ENCODE measurements around the gene EMILIN3. TPM values are rescaled to one million over a fixed set of nuclear protein-coding genes. Genes with fewer than 3 reads are reported as not detected.
A peak's percentile ranks its signal among the peaks of the same experiment; 100 is the strongest.

EMILIN3 gene
- total and polyA plus RNA-seq, 5 donors from 2014 or later, result not detected

- Histone ChIP-seq H3K9me3 (ENCODE audit: control insufficient read depth in 2 of 2, low read length in 2 of 2) (no peaks in the 10 kb centered on the region), H3K4me1 (ENCODE audit: control insufficient read depth, insufficient read depth, low read length, poor library complexity, severe bottlenecking) (peaks cover 10% of the 10 kb centered on the region), H3K27ac (ENCODE audit: insufficient read depth, low read length, poor library complexity, severe bottlenecking) (no peak overlapping the region), H3K4me3 (ENCODE audit: low read depth, low read length) (no peak overlapping the region), H3K27me3 (ENCODE audit: control insufficient read depth, insufficient read depth, low read length) (no peaks in the 10 kb centered on the region), H3K36me3 (ENCODE audit: control insufficient read depth, insufficient read depth, low read length) (peaks cover 89% of the 10 kb centered on the region)
- Mint-ChIP-seq H3K27ac (peak overlapping the region in 1 of 3 donors; percentile 54), H3K27me3 (no peaks in the 10 kb centered on the region), H3K4me1 (peaks cover 0 to 13% (median 5%) of the 10 kb centered on the region in 4 donors), H3K4me3 (no peak overlapping the region), H3K36me3 (peaks cover 66% of the 10 kb centered on the region), H3K9me3 (no peaks in the 10 kb centered on the region)
- DNase-seq, result no peak
- ATAC-seq (ENCODE audit: low read depth in 2 of 2), result peak in 1 of 2 donors; percentile 25
Observed at GRCh38 chr20:41407607-41408006, 41.0 kb upstream of the EMILIN3 start.

DNA sequence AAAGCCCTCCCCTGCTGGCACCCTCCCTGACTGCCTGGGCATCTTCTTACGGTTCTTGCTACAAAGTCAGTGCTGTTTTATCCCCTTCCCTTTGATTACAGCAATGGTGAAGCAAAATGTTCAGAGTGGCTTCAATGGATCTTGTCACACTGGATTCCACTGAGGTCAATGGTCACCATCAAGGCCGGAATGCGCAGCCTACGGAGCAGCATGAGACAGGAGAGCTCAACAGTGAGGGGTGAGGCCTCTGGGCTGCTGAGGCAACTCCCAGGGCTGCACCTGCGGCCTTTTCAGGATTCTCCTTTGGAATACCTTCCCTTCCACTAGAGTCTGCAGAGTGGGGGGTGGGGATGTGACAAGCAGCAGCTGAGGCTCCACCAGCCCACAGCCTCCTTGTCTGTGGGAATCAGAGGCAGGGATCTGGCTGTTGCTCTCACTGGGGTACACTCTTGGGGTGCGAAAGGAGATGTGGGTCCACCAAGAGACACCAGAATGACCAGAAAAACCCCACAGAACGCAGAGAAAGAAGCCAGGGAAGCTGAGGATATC, 40.4 kb upstream of the EMILIN3 start:
- Histone ChIP-seq H3K27me3 (ENCODE audit: control insufficient read depth, insufficient read depth, low read length) (no peaks in the 10 kb centered on the region), H3K4me1 (ENCODE audit: control insufficient read depth, insufficient read depth, low read length, poor library complexity, severe bottlenecking) (peaks cover 10% of the 10 kb centered on the region), H3K9me3 (ENCODE audit: control insufficient read depth in 2 of 2, low read length in 2 of 2) (no peaks in the 10 kb centered on the region), H3K4me3 (ENCODE audit: low read depth, low read length) (no peak overlapping the region), H3K27ac (ENCODE audit: insufficient read depth, low read length, poor library complexity, severe bottlenecking) (no peak overlapping the region), H3K36me3 (ENCODE audit: control insufficient read depth, insufficient read depth, low read length) (peaks cover 82% of the 10 kb centered on the region)
- Mint-ChIP-seq H3K4me3 (no peak overlapping the region), H3K27me3 (no peaks in the 10 kb centered on the region), H3K4me1 (peaks cover 0 to 13% (median 5%) of the 10 kb centered on the region in 4 donors), H3K36me3 (peaks cover 63% of the 10 kb centered on the region), H3K9me3 (no peaks in the 10 kb centered on the region), H3K27ac (peak overlapping the region in 1 of 3 donors; percentile 14)
- DNase-seq (no peak), ATAC-seq (ENCODE audit: low read depth in 2 of 2) (no peak)

DNA sequence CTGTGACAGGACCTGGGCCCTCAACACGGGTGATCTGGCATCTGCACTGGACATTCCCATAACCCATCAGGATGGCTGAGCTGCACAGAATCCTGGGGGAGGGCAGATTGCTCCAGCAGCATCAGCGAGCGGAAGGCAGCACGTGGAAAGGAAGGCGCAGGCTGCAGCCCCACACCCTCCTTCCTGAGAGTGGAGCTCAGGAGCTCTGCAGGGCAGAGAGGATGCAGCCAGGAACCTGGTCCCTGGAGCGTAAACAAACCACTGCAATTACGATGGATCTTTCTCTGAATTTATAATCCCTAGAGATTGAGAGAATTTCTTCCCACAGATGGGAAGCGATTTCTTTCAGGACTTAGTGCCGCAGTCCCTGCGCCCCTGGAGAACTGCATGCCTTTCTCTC, 39.7 kb upstream of the EMILIN3 start:
- Mint-ChIP-seq H3K9me3 (no peaks in the 10 kb centered on the region), H3K4me3 (no peak overlapping the region), H3K36me3 (peaks cover 61% of the 10 kb centered on the region), H3K27me3 (no peaks in the 10 kb centered on the region), H3K27ac (no peak overlapping the region), H3K4me1 (peaks cover 0 to 13% (median 5%) of the 10 kb centered on the region in 4 donors)
- Histone ChIP-seq H3K9me3 (ENCODE audit: control insufficient read depth in 2 of 2, low read length in 2 of 2) (no peaks in the 10 kb centered on the region), H3K4me3 (ENCODE audit: low read depth, low read length) (no peak overlapping the region), H3K4me1 (ENCODE audit: control insufficient read depth, insufficient read depth, low read length, poor library complexity, severe bottlenecking) (peaks cover 10% of the 10 kb centered on the region), H3K36me3 (ENCODE audit: control insufficient read depth, insufficient read depth, low read length) (peaks cover 76% of the 10 kb centered on the region), H3K27ac (ENCODE audit: insufficient read depth, low read length, poor library complexity, severe bottlenecking) (no peak overlapping the region), H3K27me3 (ENCODE audit: control insufficient read depth, insufficient read depth, low read length) (no peaks in the 10 kb centered on the region)
- ATAC-seq (ENCODE audit: low read depth in 2 of 2), result no peak
- DNase-seq, result no peak

- H3K36me3 ChIP-seq (ENCODE audit: control insufficient read depth, insufficient read depth, low read length), result peaks cover 68% of the 10 kb centered on the region
- DNase-seq (no peak), ATAC-seq (ENCODE audit: low read depth in 2 of 2) (no peak)
- peaks cover 0 to 13% (median 4%) of the 10 kb centered on the region in 4 donors for H3K4me1 Mint-ChIP-seq
- no peak overlapping the region for H3K4me3 ChIP-seq (ENCODE audit: low read depth, low read length)
- H3K4me3 Mint-ChIP-seq, result no peak overlapping the region
- no peak overlapping the region for H3K27ac ChIP-seq (ENCODE audit: insufficient read depth, low read length, poor library complexity, severe bottlenecking)
- peaks cover 52% of the 10 kb centered on the region for H3K36me3 Mint-ChIP-seq
- H3K4me1 ChIP-seq (ENCODE audit: control insufficient read depth, insufficient read depth, low read length, poor library complexity, severe bottlenecking), result peaks cover 10% of the 10 kb centered on the region
- no peaks in the 10 kb centered on the region for H3K9me3 Mint-ChIP-seq
- no peak overlapping the region for H3K27ac Mint-ChIP-seq
- H3K27me3 Mint-ChIP-seq, result no peaks in the 10 kb centered on the region
- H3K27me3 ChIP-seq (ENCODE audit: control insufficient read depth, insufficient read depth, low read length), result no peaks in the 10 kb centered on the region
- no peaks in the 10 kb centered on the region for H3K9me3 ChIP-seq (ENCODE audit: control insufficient read depth in 2 of 2, low read length in 2 of 2)
Observed at GRCh38 chr20:41405436-41405835, 38.8 kb upstream of the EMILIN3 start.

DNA sequence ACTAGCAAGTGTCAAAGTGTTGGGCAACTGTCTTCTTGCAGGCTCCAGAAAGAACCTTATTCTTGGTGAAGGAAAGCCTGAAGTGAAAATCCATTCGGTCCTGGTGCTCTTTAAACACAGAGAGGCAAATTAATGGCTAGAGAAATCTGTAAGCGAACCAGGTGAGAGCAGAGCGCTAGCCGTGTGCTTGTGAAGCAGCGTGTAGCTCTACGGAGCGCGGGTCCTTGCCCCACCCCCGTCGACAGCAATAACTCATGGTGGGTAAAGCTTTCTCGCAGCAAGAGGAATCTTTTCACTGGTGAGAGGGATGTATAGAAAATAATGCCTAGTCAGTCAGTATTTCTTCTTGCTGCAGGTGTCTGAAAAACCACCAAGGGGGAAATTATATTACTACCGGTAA, 37.0 kb upstream of the EMILIN3 start:
- H3K9me3 Mint-ChIP-seq, result no peaks in the 10 kb centered on the region
- ATAC-seq (ENCODE audit: low read depth in 2 of 2), result no peak
- H3K36me3 ChIP-seq (ENCODE audit: control insufficient read depth, insufficient read depth, low read length), result peaks cover 53% of the 10 kb centered on the region
- H3K27ac ChIP-seq (ENCODE audit: insufficient read depth, low read length, poor library complexity, severe bottlenecking), result no peak overlapping the region
- peaks cover 0 to 4% (median 1%) of the 10 kb centered on the region in 4 donors for H3K4me1 Mint-ChIP-seq
- H3K27me3 ChIP-seq (ENCODE audit: control insufficient read depth, insufficient read depth, low read length), result no peaks in the 10 kb centered on the region
- DNase-seq, result no peak
- H3K9me3 ChIP-seq (ENCODE audit: control insufficient read depth in 2 of 2, low read length in 2 of 2), result no peaks in the 10 kb centered on the region
- H3K36me3 Mint-ChIP-seq, result peaks cover 41% of the 10 kb centered on the region
- H3K27me3 Mint-ChIP-seq, result no peaks in the 10 kb centered on the region
- peaks cover 5% of the 10 kb centered on the region for H3K4me1 ChIP-seq (ENCODE audit: control insufficient read depth, insufficient read depth, low read length, poor library complexity, severe bottlenecking)
- no peak overlapping the region for H3K4me3 Mint-ChIP-seq
- H3K4me3 ChIP-seq (ENCODE audit: low read depth, low read length), result no peak overlapping the region
- no peak overlapping the region for H3K27ac Mint-ChIP-seq

GRCh38 chr20:41398408-41398807, 31.8 kb upstream of the EMILIN3 start:
- no peak overlapping the region for H3K27ac ChIP-seq (ENCODE audit: insufficient read depth, low read length, poor library complexity, severe bottlenecking)
- no peaks in the 10 kb centered on the region for H3K9me3 ChIP-seq (ENCODE audit: control insufficient read depth in 2 of 2, low read length in 2 of 2)
- H3K4me3 ChIP-seq (ENCODE audit: low read depth, low read length), result no peak overlapping the region
- Mint-ChIP-seq H3K27me3 (no peaks in the 10 kb centered on the region), H3K27ac (no peak overlapping the region), H3K4me1 (peaks cover 0 to 3% (median 0%) of the 10 kb centered on the region in 4 donors), H3K36me3 (peaks cover 12% of the 10 kb centered on the region), H3K4me3 (no peak overlapping the region), H3K9me3 (no peaks in the 10 kb centered on the region)
- H3K4me1 ChIP-seq (ENCODE audit: control insufficient read depth, insufficient read depth, low read length, poor library complexity, severe bottlenecking), result no peaks in the 10 kb centered on the region
- H3K36me3 ChIP-seq (ENCODE audit: control insufficient read depth, insufficient read depth, low read length), result peaks cover 4% of the 10 kb centered on the region
- no peaks in the 10 kb centered on the region for H3K27me3 ChIP-seq (ENCODE audit: control insufficient read depth, insufficient read depth, low read length)
- ATAC-seq (ENCODE audit: low read depth in 2 of 2) (no peak), DNase-seq (no peak)

DNA sequence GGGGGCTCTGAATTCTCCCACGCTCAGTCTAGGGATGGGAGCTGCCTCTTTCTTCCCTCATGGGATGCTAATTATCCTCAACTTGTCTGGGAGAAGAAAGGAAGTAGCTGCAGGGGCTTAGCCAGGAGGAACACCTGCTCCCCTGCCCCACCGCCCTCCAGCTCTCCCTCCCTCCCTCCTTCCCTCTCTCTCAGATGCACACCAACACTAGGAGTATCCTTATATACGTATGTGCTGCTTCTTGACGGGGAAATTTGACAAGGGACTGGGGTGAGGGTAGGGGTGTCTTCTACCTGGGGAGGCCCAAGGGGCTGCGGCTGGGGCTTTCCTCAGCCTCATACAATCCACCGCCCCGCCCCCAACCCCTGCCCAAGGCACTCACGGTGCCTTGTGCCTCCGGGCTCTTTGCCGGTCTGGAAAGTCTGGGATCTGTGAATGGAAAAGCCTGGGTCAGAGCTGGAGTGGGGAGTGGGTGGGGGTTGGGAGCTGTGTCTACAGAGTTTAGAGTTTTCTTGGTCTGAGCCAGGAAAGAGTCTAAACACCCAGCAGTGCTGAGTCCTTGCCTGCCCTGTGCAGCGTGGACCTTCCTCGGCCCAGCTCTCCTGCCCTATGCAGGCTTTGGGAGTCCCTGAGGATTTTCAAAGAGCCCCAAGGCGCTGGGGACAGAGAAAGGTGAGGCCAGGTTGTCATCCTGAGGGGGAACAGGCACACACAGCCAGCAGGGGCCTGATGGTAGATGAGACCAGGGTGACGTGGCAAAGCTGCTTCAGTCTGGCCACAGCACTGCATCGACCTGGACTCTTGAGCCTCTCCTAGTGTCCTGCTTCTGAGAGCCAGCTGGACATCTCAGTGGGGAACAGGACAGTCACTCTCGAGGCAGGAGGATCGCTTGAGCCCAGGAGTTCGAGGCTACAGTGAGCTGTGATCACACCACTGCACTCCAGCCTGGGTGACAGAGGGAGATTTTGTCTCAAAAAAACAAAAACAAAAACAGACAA, 29.3 kb upstream of the EMILIN3 start:
- no peak for DNase-seq
- Mint-ChIP-seq H3K4me1 (peaks cover 0 to 3% (median 0%) of the 10 kb centered on the region in 4 donors), H3K36me3 (no peaks in the 10 kb centered on the region), H3K27me3 (no peaks in the 10 kb centered on the region), H3K4me3 (no peak overlapping the region), H3K9me3 (no peaks in the 10 kb centered on the region), H3K27ac (no peak overlapping the region)
- H3K9me3 ChIP-seq (ENCODE audit: control insufficient read depth in 2 of 2, low read length in 2 of 2), result no peaks in the 10 kb centered on the region
- no peaks in the 10 kb centered on the region for H3K27me3 ChIP-seq (ENCODE audit: control insufficient read depth, insufficient read depth, low read length)
- ATAC-seq (ENCODE audit: low read depth in 2 of 2), result no peak
- no peaks in the 10 kb centered on the region for H3K36me3 ChIP-seq (ENCODE audit: control insufficient read depth, insufficient read depth, low read length)
- no peaks in the 10 kb centered on the region for H3K4me1 ChIP-seq (ENCODE audit: control insufficient read depth, insufficient read depth, low read length, poor library complexity, severe bottlenecking)
- no peak overlapping the region for H3K27ac ChIP-seq (ENCODE audit: insufficient read depth, low read length, poor library complexity, severe bottlenecking)
- no peak overlapping the region for H3K4me3 ChIP-seq (ENCODE audit: low read depth, low read length)

Measured in CD4-positive, CD25-positive, alpha-beta regulatory T cell (primary cell).